Measurements from ENCODE around the gene BUD31. TPM values are rescaled to one million over a fixed set of nuclear protein-coding genes. Genes with fewer than 3 reads are reported as not detected.

BUD31 gene
- total RNA-seq, 1 experiment from 2014 or later, result 104 TPM

DNA sequence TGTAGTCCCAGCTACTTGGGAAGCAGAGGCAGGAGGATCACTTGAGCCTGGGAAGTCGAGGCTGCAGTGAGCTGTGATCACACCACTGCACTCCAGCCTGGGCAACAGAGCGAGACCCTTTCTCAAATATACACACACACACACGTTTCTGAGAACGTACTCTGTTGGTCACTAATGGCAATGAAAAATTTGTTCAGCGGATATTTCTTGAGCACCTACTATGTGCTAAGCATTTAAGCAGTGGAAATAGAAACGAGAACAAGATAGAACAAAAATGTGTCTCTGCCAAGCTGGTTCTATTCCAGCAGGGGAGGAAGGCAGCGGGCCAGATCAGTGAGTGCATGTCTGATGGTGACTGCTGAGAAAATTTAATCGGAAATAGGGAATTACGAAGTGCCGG is 25.6 kb upstream of the BUD31 start:
- Histone ChIP-seq H3K23me2 (ENCODE audit: insufficient read length, low read depth, low read length, poor library complexity, severe bottlenecking) (no peaks in the 10 kb centered on the region), H3K14ac (ENCODE audit: insufficient read depth, low read length) (no peak overlapping the region), H2BK20ac (ENCODE audit: low read depth, low read length, poor library complexity, severe bottlenecking) (no peak overlapping the region), H4K20me1 (ENCODE audit: control insufficient read depth, insufficient read depth, insufficient read length) (no peaks in the 10 kb centered on the region), H3K4ac (ENCODE audit: low read depth, low read length) (no peak overlapping the region), H3K23ac (ENCODE audit: insufficient read length, low read depth, low read length) (no peak overlapping the region), H3K27ac (ENCODE audit: insufficient read length, low read depth, low read length) (no peak overlapping the region), H3K9ac (ENCODE audit: extremely low read depth, insufficient read length, low read length) (no peak overlapping the region), H2BK15ac (ENCODE audit: low read depth, low read length) (no peak overlapping the region), H2AFZ (ENCODE audit: low read length) (no peak overlapping the region), H3K56ac (ENCODE audit: insufficient read length, low read depth, low read length) (no peak overlapping the region), H4K91ac (ENCODE audit: insufficient read length, low read depth, low read length) (no peak overlapping the region), H3K27me3 (ENCODE audit: insufficient read depth, low read length) (no peaks in the 10 kb centered on the region), H2BK120ac (ENCODE audit: low read depth, low read length, poor library complexity, severe bottlenecking) (no peak overlapping the region), H3K18ac (ENCODE audit: insufficient read length, low read depth, low read length) (no peak overlapping the region), H2BK5ac (ENCODE audit: insufficient read length, low read length) (no peak overlapping the region), H2AK5ac (ENCODE audit: insufficient read length, low read length) (no peak overlapping the region), H2BK12ac (ENCODE audit: insufficient read length, low read depth, low read length) (no peak overlapping the region), H4K8ac (replicated peaks; ENCODE audit: insufficient read length, low read depth, low read length) (no peak overlapping the region), H3K9me3 (ENCODE audit: control insufficient read depth, low read depth, low read length) (no peaks in the 10 kb centered on the region), H3K4me1 (ENCODE audit: insufficient read depth, low read length) (no peaks in the 10 kb centered on the region), H3K79me2 (ENCODE audit: insufficient read depth, low read length) (no peaks in the 10 kb centered on the region), H4K5ac (ENCODE audit: insufficient read length, low read depth, low read length) (no peak overlapping the region), H3K79me1 (ENCODE audit: insufficient read depth, low read depth, low read length, poor library complexity, severe bottlenecking) (peaks cover 8% of the 10 kb centered on the region), H3T11ph (ENCODE audit: low read length) (no peak overlapping the region), H3K4me2 (ENCODE audit: insufficient read depth, insufficient read length, low read length) (no peak overlapping the region)
- H3K4me1 Mint-ChIP-seq, result peaks cover 6 to 11% of the 10 kb centered on the region in 2 experiments
- TF ChIP-seq, protein P1, sequence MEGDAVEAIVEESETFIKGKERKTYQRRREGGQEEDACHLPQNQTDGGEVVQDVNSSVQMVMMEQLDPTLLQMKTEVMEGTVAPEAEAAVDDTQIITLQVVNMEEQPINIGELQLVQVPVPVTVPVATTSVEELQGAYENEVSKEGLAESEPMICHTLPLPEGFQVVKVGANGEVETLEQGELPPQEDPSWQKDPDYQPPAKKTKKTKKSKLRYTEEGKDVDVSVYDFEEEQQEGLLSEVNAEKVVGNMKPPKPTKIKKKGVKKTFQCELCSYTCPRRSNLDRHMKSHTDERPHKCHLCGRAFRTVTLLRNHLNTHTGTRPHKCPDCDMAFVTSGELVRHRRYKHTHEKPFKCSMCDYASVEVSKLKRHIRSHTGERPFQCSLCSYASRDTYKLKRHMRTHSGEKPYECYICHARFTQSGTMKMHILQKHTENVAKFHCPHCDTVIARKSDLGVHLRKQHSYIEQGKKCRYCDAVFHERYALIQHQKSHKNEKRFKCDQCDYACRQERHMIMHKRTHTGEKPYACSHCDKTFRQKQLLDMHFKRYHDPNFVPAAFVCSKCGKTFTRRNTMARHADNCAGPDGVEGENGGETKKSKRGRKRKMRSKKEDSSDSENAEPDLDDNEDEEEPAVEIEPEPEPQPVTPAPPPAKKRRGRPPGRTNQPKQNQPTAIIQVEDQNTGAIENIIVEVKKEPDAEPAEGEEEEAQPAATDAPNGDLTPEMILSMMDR (conservative IDR thresholded peaks at IDR 0.05), result no peak
- no CpG with 5 or more reads among the region's 10 CpGs for WGBS (ENCODE audit: extremely low coverage, insufficient read length, low lambda C conversion rate)
- H3K9me3 Mint-ChIP-seq, result no peaks in the 10 kb centered on the region; a peak in 1 of 5 replicates
- no peaks in the 10 kb centered on the region; the same call in 1 of the 2 replicates for H3K27me3 Mint-ChIP-seq (ENCODE audit: low read depth)
- no peak overlapping the region for H3K27ac Mint-ChIP-seq
- no peak overlapping the region; a peak in 1 of 5 replicates for H3K4me3 Mint-ChIP-seq
- DNase-seq, result no peak
- peaks cover 8 to 31% (median 13%) of the 10 kb centered on the region in 3 experiments; a peak in 6 of 7 replicates for H3K36me3 Mint-ChIP-seq (ENCODE audit: insufficient read depth in 1 of 3, low read depth in 3 of 3)

Data from H9 (cell line).